Liver (tissue), 3 donors: ENCODE data around the gene NFAT5.

ENCODE experiments used
- FOXA1 ChIP-seq: IDR thresholded peaks from 2 replicates; pipeline ENCODE4 v1.6.1; 2016; ENCODE audit warnings: antibody characterized with exemption
- RAD21 ChIP-seq, 2 donors: IDR thresholded peaks; 2 replicates each; pipeline ENCODE4 v1.6.1; 2016; ENCODE audit warnings: antibody characterized with exemption in 2 of 2, mild to moderate bottlenecking in 2 of 2
- SP1 ChIP-seq: IDR thresholded peaks from 2 replicates; pipeline ENCODE4 v1.6.1; 2018; ENCODE audit warnings: antibody characterized with exemption, mild to moderate bottlenecking
- YY1 ChIP-seq: IDR thresholded peaks from 2 replicates; pipeline ENCODE4 v1.6.1; 2016; ENCODE audit warnings: antibody characterized with exemption, mild to moderate bottlenecking
- TF ChIP-seq, protein P1 (sequence below): IDR thresholded peaks from 2 replicates; pipeline ENCODE4 v1.6.1; 2016; ENCODE audit warnings: antibody characterized with exemption, mild to moderate bottlenecking
- TF ChIP-seq, protein P2 (sequence below): fragments of 150-350 bp; IDR thresholded peaks from 2 replicates; pipeline ENCODE4 v1.5.1; 2017; ENCODE audit warnings: improper control_type of control experiment, low read depth, low read length; ENCODE audit not compliant: missing input control
- TF ChIP-seq, protein P3 (sequence below): IDR thresholded peaks from 2 replicates; pipeline ENCODE4 v1.6.1; 2016; ENCODE audit warnings: antibody characterized with exemption
- donor health status: healthy.
- donor health status: healthy.

DNA sequence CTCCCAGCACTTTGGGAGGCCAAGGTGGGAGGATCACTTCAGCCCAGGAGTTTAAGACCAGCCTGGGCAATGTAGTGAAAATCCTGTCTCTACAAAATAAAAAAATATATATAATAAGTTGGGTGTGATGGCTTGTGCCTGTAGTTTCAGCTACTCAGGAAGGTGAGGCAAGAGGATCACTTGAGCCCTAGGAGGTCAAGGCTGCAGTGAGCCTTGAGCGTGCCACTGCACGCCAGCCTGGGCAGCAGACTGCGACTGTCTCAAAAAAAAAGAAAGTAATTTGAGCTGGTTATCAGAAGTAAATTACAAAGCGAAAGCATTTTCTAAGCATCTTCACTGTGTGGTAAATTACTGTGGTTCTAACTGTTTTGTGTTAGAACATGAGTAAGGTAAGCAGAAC, 94.4 kb downstream of the NFAT5 start:
- TF ChIP-seq, protein P1, sequence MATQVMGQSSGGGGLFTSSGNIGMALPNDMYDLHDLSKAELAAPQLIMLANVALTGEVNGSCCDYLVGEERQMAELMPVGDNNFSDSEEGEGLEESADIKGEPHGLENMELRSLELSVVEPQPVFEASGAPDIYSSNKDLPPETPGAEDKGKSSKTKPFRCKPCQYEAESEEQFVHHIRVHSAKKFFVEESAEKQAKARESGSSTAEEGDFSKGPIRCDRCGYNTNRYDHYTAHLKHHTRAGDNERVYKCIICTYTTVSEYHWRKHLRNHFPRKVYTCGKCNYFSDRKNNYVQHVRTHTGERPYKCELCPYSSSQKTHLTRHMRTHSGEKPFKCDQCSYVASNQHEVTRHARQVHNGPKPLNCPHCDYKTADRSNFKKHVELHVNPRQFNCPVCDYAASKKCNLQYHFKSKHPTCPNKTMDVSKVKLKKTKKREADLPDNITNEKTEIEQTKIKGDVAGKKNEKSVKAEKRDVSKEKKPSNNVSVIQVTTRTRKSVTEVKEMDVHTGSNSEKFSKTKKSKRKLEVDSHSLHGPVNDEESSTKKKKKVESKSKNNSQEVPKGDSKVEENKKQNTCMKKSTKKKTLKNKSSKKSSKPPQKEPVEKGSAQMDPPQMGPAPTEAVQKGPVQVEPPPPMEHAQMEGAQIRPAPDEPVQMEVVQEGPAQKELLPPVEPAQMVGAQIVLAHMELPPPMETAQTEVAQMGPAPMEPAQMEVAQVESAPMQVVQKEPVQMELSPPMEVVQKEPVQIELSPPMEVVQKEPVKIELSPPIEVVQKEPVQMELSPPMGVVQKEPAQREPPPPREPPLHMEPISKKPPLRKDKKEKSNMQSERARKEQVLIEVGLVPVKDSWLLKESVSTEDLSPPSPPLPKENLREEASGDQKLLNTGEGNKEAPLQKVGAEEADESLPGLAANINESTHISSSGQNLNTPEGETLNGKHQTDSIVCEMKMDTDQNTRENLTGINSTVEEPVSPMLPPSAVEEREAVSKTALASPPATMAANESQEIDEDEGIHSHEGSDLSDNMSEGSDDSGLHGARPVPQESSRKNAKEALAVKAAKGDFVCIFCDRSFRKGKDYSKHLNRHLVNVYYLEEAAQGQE, result no peak
- TF ChIP-seq, protein P2, sequence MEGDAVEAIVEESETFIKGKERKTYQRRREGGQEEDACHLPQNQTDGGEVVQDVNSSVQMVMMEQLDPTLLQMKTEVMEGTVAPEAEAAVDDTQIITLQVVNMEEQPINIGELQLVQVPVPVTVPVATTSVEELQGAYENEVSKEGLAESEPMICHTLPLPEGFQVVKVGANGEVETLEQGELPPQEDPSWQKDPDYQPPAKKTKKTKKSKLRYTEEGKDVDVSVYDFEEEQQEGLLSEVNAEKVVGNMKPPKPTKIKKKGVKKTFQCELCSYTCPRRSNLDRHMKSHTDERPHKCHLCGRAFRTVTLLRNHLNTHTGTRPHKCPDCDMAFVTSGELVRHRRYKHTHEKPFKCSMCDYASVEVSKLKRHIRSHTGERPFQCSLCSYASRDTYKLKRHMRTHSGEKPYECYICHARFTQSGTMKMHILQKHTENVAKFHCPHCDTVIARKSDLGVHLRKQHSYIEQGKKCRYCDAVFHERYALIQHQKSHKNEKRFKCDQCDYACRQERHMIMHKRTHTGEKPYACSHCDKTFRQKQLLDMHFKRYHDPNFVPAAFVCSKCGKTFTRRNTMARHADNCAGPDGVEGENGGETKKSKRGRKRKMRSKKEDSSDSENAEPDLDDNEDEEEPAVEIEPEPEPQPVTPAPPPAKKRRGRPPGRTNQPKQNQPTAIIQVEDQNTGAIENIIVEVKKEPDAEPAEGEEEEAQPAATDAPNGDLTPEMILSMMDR, result no peak
- TF ChIP-seq FOXA1 (no peak), YY1 (no peak), SP1 (no peak), RAD21 (IDR thresholded peaks at IDR 0.05) (no peak)
- TF ChIP-seq, protein P3, sequence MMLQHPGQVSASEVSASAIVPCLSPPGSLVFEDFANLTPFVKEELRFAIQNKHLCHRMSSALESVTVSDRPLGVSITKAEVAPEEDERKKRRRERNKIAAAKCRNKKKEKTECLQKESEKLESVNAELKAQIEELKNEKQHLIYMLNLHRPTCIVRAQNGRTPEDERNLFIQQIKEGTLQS, result no peak
